Urinary bladder (tissue), 4 donors: ENCODE data around the gene ARID4B. TPM values are rescaled to one million over a fixed set of nuclear protein-coding genes. Genes with fewer than 3 reads are reported as not detected.
A peak's percentile ranks its signal among the peaks of the same experiment; 100 is the strongest.
"Not testable (repeated sequence)": the region's sequence is repeated elsewhere in the genome, so short reads cannot be mapped to it uniquely, and the experiment has no call there.

ENCODE experiments used
- DNase-seq: peaks from one replicate; pipeline ENCODE4 v3.0.0-alpha.2; 2015; ENCODE audit errors: extremely low spot score
- H3K27ac ChIP-seq: one replicate; pipeline ENCODE4 v1.5.1; 2013; ENCODE audit warnings: low read depth, mild to moderate bottlenecking, moderate library complexity
- H3K36me3 ChIP-seq: one replicate; pipeline ENCODE4 v1.6.1; 2013; ENCODE audit warnings: mild to moderate bottlenecking, moderate library complexity; ENCODE audit not compliant: insufficient read depth
- H3K4me1 ChIP-seq: one replicate; pipeline ENCODE4 v1.6.1; 2013; ENCODE audit warnings: mild to moderate bottlenecking, moderate library complexity; ENCODE audit not compliant: insufficient read depth
- H3K4me3 ChIP-seq: one replicate; pipeline ENCODE4 v1.5.1; 2013; ENCODE audit warnings: low read depth, low read length
- WGBS: extraction: QIAGEN DNeasy Blood & Tissue Kit; methylation state at CpG from one replicate; pipeline ENCODE4 v1.1.7; 2013; 5-methylcytosine and 5-hydroxymethylcytosine counted together
- polyA plus RNA-seq: library from polyadenylated mRNA; stranded (reverse); fragments of 200-250 nt; gene quantifications from one replicate; pipeline ENCODE4 v1.2.3, GENCODE V29; 2013
- total RNA-seq: library from RNA; depleted of rRNA; stranded (reverse); fragments of >200 nt; gene quantifications from one replicate; pipeline ENCODE4 v1.2.3, GENCODE V29; 2014
- donor health status: healthy with polysubstance abuse.
- donor health status: healthy.

Gene ARID4B
- 72.0 TPM for total RNA-seq
- polyA plus RNA-seq = 19.1 TPM

DNA sequence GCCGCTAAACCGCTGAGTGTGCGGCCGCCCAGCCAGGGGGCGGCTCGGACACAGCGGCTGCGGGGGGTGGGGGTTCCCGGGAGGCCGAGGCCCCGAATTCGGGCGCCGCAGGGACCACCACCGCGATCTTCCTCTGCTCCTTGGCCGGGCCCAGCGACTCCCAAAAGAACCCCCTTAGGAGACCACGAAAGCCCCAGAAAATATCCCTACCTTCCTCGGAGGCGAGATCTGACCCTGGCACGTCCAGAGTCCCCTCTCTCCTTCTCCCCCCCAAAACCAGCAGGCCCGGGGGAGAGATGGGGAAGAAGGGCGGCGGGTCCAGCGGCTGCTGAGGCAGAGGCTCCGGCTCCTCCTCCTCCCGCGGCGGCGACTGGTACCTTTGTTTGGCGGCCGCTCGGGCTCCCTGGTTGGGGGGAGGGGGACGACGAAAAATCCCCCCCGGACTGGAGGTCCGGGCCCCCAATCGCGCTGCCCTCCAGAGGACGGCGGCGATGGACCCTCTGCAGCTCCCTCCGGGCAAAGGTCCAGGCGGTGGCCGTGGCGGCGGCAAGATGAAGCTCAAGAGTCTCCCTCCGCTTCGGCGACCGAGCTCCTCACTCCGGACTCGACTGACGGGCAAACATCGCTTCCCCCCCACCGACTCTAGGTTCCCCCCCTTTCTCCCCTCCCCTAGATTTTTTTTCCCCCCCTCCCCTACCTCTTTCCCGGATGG lies at the start of gene ARID4B:
Gene ARID4B, minus strand, starts transcription at position 621 of the 712 bp plus-strand sequence. CDS start 1,260 bp downstream, outside the sequence.
- peak within 1 kb of the TSS; percentile 99 for H3K4me3 ChIP-seq
- DNase-seq = no peak
- no peaks in the 10 kb centered on the region for H3K4me1 ChIP-seq
- H3K36me3 ChIP-seq = peaks cover 2% of the 10 kb centered on the region
- H3K27ac ChIP-seq = peak within 1 kb of the TSS; percentile 99
- under 1% methylated on average over 58 of the region's 58 CpGs for WGBS

- peaks cover 1% of the 10 kb centered on the region for H3K36me3 ChIP-seq
- 96% methylated on average over 6 of the region's 6 CpGs for WGBS
- no peak overlapping the region for H3K27ac ChIP-seq
- H3K4me1 ChIP-seq = no peaks in the 10 kb centered on the region
- H3K4me3 ChIP-seq = no peak overlapping the region
- no peak for DNase-seq
These were observed 48.1 kb upstream of the ARID4B start for GRCh38 chr1:235375919-235376605.

GRCh38 chr1:235369802-235370201 lies 41.8 kb upstream of the ARID4B start:
- no peak overlapping the region for H3K4me3 ChIP-seq
- H3K27ac ChIP-seq = no peak overlapping the region
- 94% methylated on average over 5 of the region's 5 CpGs for WGBS
- no peaks in the 10 kb centered on the region for H3K4me1 ChIP-seq
- no peaks in the 10 kb centered on the region for H3K36me3 ChIP-seq
- no peak for DNase-seq

DNA sequence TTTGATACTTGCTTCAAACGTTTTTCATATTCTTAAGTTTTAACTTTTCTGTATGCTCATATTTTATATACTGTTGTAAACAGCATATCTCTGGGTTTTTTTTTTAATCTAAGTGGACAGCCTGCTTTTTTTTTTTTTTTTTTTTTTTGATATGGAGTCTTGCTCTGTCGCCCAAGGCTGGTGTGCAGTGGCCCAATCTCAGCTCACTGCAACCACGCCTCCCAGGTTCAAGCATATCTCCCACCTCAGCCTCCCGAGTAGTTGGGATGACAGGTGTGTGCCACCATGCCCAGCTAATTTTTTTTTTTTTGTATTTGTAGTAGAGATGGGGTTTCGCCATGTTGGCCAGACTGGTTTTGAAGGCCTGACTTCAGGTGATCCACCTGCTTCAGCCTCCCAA lies 40.4 kb upstream of the ARID4B start:
- Histone ChIP-seq H3K36me3 (no peaks in the 10 kb centered on the region), H3K27ac (no peak overlapping the region), H3K4me3 (no peak overlapping the region), H3K4me1 (no peaks in the 10 kb centered on the region)
- 75% methylated on average over 5 of the region's 5 CpGs for WGBS
- DNase-seq = no peak

DNA sequence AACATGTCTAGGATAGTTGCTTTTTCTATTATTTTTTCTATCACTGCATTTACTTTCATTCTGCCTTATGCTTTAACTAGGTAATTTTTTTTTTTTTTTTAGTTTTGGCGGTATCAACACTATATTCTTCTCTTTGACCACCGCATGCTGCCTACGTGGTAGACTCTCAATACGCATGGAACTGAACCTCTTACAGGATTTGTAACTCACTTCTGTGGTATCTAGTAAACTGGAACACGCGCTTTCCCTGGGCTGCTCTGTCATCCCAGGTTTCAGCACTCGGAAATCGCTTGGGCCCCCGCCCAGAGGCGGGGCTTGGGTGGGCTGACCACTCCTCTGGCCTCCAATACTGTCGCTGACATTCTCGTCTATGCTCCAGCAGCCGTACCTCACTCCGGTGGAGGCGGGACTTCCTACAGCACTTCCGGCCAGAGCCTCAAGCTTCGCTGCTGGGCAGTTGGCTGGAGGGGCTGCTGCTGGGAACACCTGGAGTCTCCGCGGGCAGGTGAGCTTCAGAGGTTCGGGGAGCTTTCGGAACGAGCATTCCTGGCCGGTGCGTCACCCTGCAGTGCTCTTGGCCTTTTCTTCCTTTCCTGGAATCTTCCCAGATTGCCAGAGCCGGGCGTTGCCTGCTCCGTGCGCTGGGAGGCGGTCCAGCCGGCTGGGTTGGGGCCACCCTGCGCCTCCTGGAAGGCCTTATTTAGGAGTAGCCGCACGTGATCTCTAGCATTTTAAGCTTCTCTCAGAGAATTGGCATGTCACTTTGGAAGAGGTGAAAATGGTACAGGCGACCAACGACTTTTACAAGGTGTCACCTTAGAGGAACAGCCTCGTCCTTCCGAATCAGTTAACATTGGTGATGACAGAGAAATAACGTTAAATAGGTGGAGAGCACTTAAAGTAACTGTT lies 39.3 kb upstream of the ARID4B start, which contains the start of gene TBCE:
Gene TBCE, plus strand, starts transcription at position 428 of the 909 bp plus-strand sequence. CDS start 12,623 bp downstream, outside the sequence.
- peak within 1 kb of the TSS; percentile 13 for H3K27ac ChIP-seq
- H3K4me1 ChIP-seq = no peaks in the 10 kb centered on the region
- WGBS = under 1% methylated on average over 38 of the region's 38 CpGs
- DNase-seq = peak; percentile 94
- H3K4me3 ChIP-seq = peak within 1 kb of the TSS; percentile 78
- H3K36me3 ChIP-seq = no peaks in the 10 kb centered on the region

GRCh38 chr1:235366286-235366685 lies 38.3 kb upstream of the ARID4B start:
- WGBS = 88% methylated on average over 5 of the region's 5 CpGs
- H3K27ac ChIP-seq = no peak overlapping the region
- DNase-seq = no peak
- H3K36me3 ChIP-seq = no peaks in the 10 kb centered on the region
- H3K4me3 ChIP-seq = no peak overlapping the region
- H3K4me1 ChIP-seq = no peaks in the 10 kb centered on the region

DNA sequence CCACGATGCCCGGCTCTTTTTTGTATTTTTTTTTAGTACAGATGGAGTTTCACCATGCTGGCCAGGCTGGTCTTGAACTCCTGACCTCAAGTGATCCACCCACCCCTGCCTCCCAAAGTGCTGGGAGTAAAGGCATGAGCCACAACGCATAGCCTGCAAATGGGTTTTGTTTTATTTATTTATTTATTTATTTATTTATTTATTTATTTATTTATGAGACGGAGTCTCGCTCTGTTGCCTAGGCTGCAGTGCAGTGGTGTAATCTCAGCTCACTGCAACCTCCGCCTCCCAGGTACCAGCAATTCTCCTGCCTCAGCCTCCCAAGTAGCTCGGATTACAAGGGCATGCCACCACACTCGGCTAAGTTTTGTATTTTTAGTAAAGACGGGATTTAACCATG lies 36.2 kb upstream of the ARID4B start:
- not testable (repeated sequence) for H3K27ac ChIP-seq, H3K4me1 ChIP-seq, H3K4me3 ChIP-seq, H3K36me3 ChIP-seq, DNase-seq
- WGBS = 96% methylated on average over 9 of the region's 9 CpGs

DNA sequence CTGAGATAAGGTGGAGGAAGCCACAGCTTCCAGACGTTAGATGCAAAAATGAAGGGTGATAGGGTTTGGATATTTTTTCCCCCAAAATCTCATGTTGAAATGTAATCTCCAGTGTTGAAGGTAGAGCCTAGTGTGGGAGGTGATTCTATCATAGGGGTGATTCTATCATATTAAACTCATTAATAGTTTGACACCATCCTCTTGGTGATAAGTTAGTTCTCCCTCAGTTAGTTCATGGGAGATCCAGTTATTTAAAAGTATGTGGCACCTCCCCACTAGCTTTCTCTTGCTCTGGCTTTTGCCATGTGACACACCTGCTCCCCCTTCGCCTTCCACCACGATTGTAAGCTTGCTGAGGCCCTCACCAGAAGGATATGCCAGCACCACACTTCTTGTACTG lies 30.9 kb upstream of the ARID4B start:
- Histone ChIP-seq H3K27ac (no peak overlapping the region), H3K4me1 (no peaks in the 10 kb centered on the region), H3K4me3 (no peak overlapping the region), H3K36me3 (no peaks in the 10 kb centered on the region)
- no peak for DNase-seq
- WGBS = 84% methylated on average over 3 of the region's 3 CpGs

DNA sequence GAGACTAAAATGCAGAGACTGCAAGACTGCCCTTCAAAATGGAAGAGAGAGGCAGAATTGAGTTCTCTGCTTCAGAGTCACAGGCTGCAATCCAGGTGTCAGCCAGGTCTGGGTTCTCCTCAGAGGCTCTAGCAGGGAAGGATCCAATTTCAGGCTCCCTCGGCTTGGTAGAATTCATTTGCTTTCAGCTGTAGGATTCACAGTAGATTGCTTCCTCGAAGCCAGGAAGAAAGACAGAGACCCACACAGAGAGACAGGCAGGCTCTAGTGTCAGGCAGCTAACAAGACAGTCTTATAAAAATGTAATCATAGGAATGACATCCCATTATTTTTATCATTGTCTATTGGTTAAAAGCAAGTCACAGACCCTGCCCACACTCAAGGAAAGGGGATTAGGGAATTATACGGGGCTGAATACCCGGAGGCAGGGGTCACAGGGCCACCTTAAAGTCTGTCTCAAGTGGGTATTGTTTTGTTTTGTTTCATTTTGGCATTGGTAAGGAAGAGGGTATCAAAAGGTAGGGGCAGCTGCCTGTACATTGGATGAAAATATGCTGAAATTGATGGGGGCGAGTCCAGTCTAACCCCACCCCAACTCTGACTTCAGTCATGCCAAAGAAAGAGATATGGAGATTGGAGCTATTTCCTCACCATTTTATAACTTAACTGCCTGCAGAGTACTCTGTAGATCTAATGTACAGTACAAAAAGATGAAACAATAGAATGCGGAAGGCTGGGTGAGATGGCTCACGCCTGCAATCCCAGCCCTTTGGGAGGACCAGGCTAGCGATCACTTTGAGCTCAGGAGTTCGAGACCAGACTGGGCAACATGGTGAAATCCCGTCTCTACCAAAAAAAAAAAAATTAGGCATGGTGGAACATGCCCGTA lies 29.8 kb upstream of the ARID4B start:
- WGBS = 63% methylated on average over 11 of the region's 11 CpGs
- Histone ChIP-seq H3K36me3 (no peaks in the 10 kb centered on the region), H3K4me3 (no peak overlapping the region), H3K4me1 (no peaks in the 10 kb centered on the region), H3K27ac (no peak overlapping the region)
- DNase-seq = no peak

GRCh38 chr1:235351898-235352297 lies 23.9 kb upstream of the ARID4B start:
- no peak for DNase-seq
- 62% methylated on average over 3 of the region's 3 CpGs for WGBS
- Histone ChIP-seq H3K4me1 (no peaks in the 10 kb centered on the region), H3K4me3 (no peak overlapping the region), H3K27ac (no peak overlapping the region), H3K36me3 (no peaks in the 10 kb centered on the region)

DNA sequence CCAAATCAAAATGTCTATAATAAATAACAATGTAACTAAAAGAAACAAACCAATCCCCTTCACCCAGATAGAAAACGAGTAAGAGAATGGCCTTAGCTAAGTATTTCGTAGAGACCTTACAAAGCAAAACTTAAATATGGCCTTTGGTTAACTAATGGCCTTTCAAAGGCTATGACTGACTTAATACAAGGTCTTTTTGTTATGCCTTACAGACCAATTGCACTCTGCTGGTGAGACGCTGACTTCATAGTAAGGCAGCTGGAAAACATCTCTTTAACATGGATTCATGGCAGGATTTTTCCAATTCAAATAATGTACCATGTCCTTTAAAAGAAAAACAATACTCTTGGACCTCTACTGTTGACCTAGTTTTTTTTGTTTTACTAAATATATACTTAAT lies 23.5 kb upstream of the ARID4B start:
- no peak for DNase-seq
- 72% methylated on average over 3 of the region's 3 CpGs for WGBS

DNA sequence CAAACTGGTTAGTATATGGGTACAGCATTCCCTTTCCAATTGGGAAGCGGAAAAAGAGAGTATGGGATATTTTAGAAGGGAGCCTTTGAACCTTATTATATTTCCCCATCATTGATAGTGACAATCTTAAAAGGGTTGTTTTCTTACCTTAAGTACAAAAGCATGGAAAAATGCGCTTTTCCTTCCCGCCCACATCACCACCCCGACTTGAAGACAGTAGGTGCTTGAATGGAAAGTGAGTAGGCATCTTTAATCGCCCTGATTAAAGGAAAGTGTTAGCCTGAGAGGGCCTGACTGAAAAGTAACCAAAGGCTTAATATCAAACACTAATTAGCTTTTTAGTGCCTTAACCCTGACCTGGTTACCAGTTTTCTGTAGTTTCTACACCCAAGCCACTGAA lies 15.7 kb upstream of the ARID4B start:
- H3K4me1 ChIP-seq = no peaks in the 10 kb centered on the region
- no peak overlapping the region for H3K4me3 ChIP-seq
- H3K36me3 ChIP-seq = no peaks in the 10 kb centered on the region
- WGBS = 94% methylated on average over 5 of the region's 5 CpGs
- no peak overlapping the region for H3K27ac ChIP-seq
- no peak for DNase-seq

More for the DNA sequence above, 23.5 kb upstream of the ARID4B start:
- Histone ChIP-seq H3K4me1 (no peaks in the 10 kb centered on the region), H3K4me3 (no peak overlapping the region), H3K36me3 (no peaks in the 10 kb centered on the region), H3K27ac (no peak overlapping the region)

DNA sequence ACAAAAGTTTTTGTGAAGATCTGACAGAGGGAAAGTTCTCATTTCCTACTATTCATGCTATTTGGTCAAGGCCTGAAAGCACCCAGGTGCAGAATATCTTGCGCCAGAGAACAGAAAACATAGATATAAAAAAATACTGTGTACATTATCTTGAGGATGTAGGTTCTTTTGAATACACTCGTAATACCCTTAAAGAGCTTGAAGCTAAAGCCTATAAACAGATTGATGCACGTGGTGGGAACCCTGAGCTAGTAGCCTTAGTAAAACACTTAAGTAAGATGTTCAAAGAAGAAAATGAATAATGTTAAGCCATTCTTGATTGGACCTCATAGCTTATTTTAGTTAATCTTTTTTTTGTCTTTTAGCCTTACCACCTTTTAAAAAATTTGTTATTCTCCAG lies 14.5 kb upstream of the ARID4B start:
- H3K4me3 ChIP-seq = no peak overlapping the region
- DNase-seq = no peak
- 69% methylated on average over 3 of the region's 3 CpGs for WGBS
- no peak overlapping the region for H3K27ac ChIP-seq
- H3K4me1 ChIP-seq = no peaks in the 10 kb centered on the region
- H3K36me3 ChIP-seq = no peaks in the 10 kb centered on the region
